Nephron (organoid): ENCODE results near the gene SART1.

Experiments used
- H3K27ac Mint-ChIP-seq, 3 experiments: 2 replicates each; pipeline ENCODE4 v1.8.0; 2020; ENCODE audit warnings: mixed read lengths in 3 of 3, mild to moderate bottlenecking in 2 of 3, moderate library complexity in 1 of 3
- H3K27me3 Mint-ChIP-seq: 2 replicates; pipeline ENCODE4 v1.8.0; 2021; ENCODE audit warnings: low read depth, mild to moderate bottlenecking, moderate library complexity, mixed read lengths
- H3K36me3 Mint-ChIP-seq: 2 replicates; pipeline ENCODE4 v1.8.0; 2020; ENCODE audit warnings: low read depth, mixed read lengths
- H3K4me1 Mint-ChIP-seq: 2 replicates; pipeline ENCODE4 v1.8.0; 2020; ENCODE audit warnings: mixed read lengths
- H3K4me3 Mint-ChIP-seq, 3 experiments: 2 replicates each; pipeline ENCODE4 v1.8.0; 2020; ENCODE audit warnings: mild to moderate bottlenecking in 3 of 3, mixed read lengths in 3 of 3, moderate library complexity in 2 of 3
- H3K9me3 Mint-ChIP-seq: 2 replicates; pipeline ENCODE4 v1.8.0; 2020; ENCODE audit warnings: mixed read lengths
- TF ChIP-seq, protein P1 (sequence below), 3 experiments: fragments of 200-600 bp; sonication (generic); IDR thresholded peaks; one replicate each; pipeline ENCODE4 v1.5.0; 2021; ENCODE audit warnings: antibody characterized with exemption in 3 of 3; ENCODE audit not compliant: unreplicated experiment in 3 of 3

The SART1 gene

DNA sequence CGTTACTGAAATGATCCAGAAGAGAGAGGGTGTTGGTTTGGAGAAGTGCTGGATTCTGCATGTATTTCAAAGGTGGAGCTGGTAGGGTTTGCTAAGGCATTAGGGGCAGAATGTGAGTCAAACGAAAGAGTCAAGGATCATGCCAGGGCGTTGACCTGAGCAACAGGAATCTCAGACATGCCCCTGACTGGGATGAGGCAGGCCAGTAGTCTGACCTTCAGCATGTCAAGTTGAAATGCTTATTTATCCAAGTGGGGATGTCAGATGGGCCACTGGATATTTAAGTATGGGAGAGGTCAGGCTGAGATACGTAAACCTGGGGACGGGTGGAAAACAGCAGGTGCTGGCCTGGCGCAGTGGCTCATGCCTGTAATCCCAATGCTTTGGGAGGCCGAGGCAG lies 19.0 kb upstream of the SART1 start:
- no peaks in the 10 kb centered on the region for H3K9me3 Mint-ChIP-seq
- peaks cover 16% of the 10 kb centered on the region for H3K27me3 Mint-ChIP-seq

GRCh38 chr11:65944191-65944590 lies 17.3 kb upstream of the SART1 start:
- no peaks in the 10 kb centered on the region for H3K36me3 Mint-ChIP-seq
- peaks cover 6% of the 10 kb centered on the region for H3K4me1 Mint-ChIP-seq
- TF ChIP-seq, protein P1, sequence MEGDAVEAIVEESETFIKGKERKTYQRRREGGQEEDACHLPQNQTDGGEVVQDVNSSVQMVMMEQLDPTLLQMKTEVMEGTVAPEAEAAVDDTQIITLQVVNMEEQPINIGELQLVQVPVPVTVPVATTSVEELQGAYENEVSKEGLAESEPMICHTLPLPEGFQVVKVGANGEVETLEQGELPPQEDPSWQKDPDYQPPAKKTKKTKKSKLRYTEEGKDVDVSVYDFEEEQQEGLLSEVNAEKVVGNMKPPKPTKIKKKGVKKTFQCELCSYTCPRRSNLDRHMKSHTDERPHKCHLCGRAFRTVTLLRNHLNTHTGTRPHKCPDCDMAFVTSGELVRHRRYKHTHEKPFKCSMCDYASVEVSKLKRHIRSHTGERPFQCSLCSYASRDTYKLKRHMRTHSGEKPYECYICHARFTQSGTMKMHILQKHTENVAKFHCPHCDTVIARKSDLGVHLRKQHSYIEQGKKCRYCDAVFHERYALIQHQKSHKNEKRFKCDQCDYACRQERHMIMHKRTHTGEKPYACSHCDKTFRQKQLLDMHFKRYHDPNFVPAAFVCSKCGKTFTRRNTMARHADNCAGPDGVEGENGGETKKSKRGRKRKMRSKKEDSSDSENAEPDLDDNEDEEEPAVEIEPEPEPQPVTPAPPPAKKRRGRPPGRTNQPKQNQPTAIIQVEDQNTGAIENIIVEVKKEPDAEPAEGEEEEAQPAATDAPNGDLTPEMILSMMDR (IDR thresholded peaks at IDR 0.05; ENCODE audit: unreplicated experiment in 3 of 3): no peak
- peaks cover 12% of the 10 kb centered on the region for H3K27me3 Mint-ChIP-seq
- no peak overlapping the region for H3K4me3 Mint-ChIP-seq
- no peaks in the 10 kb centered on the region for H3K9me3 Mint-ChIP-seq
- no peak overlapping the region for H3K27ac Mint-ChIP-seq

More for the DNA sequence above, 19.0 kb upstream of the SART1 start:
- Mint-ChIP-seq H3K36me3 (no peaks in the 10 kb centered on the region), H3K4me1 (peaks cover 6% of the 10 kb centered on the region), H3K27ac (peak overlapping the region in 1 of 3 experiments; percentile 23), H3K4me3 (no peak overlapping the region)
- TF ChIP-seq, protein P1 (IDR thresholded peaks at IDR 0.05; ENCODE audit: unreplicated experiment in 3 of 3): no peak

DNA sequence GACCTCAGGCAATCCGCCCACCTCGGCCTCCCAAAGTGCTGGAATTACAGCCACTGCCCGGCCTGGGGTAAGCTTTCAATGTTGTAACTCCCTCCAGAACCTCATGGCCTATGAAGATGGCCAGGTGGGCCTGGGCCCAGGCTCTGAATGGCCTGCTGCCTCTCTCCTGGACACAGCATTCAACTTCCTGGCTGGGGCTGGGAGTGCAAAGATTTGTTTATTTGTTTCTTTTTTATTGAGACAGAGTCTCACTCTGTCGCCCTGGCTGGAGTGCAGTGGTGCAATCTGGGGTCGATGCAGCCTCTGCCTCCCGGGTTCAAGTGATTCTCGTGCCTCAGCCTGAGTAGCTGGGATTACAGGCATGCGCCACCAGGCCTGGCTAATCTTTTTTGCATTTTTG lies 16.8 kb upstream of the SART1 start:
- H3K27ac Mint-ChIP-seq: no peak overlapping the region
- peaks cover 12% of the 10 kb centered on the region for H3K27me3 Mint-ChIP-seq
- TF ChIP-seq, protein P1 (IDR thresholded peaks at IDR 0.05; ENCODE audit: unreplicated experiment in 3 of 3): no peak
- H3K4me1 Mint-ChIP-seq: peaks cover 6% of the 10 kb centered on the region
- H3K9me3 Mint-ChIP-seq: no peaks in the 10 kb centered on the region
- H3K36me3 Mint-ChIP-seq: no peaks in the 10 kb centered on the region
- H3K4me3 Mint-ChIP-seq: no peak overlapping the region

GRCh38 chr11:65945430-65945911 lies 16.1 kb upstream of the SART1 start, which contains the start of gene TSGA10IP:
Gene TSGA10IP, plus strand, starts transcription at chr11:65945480. Its CDS starts 196 bp downstream, at chr11:65945676.
- Mint-ChIP-seq H3K9me3 (no peaks in the 10 kb centered on the region), H3K36me3 (no peaks in the 10 kb centered on the region), H3K27me3 (peaks cover 12% of the 10 kb centered on the region), H3K27ac (no peak within 1 kb of the TSS), H3K4me3 (no peak within 1 kb of the TSS), H3K4me1 (peaks cover 6% of the 10 kb centered on the region)
- TF ChIP-seq, protein P1 (IDR thresholded peaks at IDR 0.05; ENCODE audit: unreplicated experiment in 3 of 3): no peak

- H3K4me3 Mint-ChIP-seq: no peak overlapping the region
These were observed 15.5 kb upstream of the SART1 start for GRCh38 chr11:65945941-65946558.

More at GRCh38 chr11:65945941-65946558, 15.5 kb upstream of the SART1 start:
- Mint-ChIP-seq H3K4me1 (peaks cover 6% of the 10 kb centered on the region), H3K27ac (no peak overlapping the region), H3K27me3 (peaks cover 12% of the 10 kb centered on the region), H3K36me3 (no peaks in the 10 kb centered on the region), H3K9me3 (no peaks in the 10 kb centered on the region)
- TF ChIP-seq, protein P1 (IDR thresholded peaks at IDR 0.05; ENCODE audit: unreplicated experiment in 3 of 3): no peak
